ENCODE data around the gene SRP9.
"Not testable (repeated sequence)": the region's sequence is repeated elsewhere in the genome, so short reads cannot be mapped to it uniquely, and the experiment has no call there.

SRP9 gene

GRCh38 chr1:225814381-225814780 lies 36.8 kb downstream of the SRP9 start:
- DNase-seq (ENCODE audit: low read depth in 3 of 3), result no peak

- DNase-seq (ENCODE audit: low read depth in 3 of 3), result not testable (repeated sequence)
Observed at GRCh38 chr1:225815090-225815489, 37.5 kb downstream of the SRP9 start.

- no peak for DNase-seq (ENCODE audit: low read depth in 3 of 3)
Observed at GRCh38 chr1:225815526-225816178, 38.0 kb downstream of the SRP9 start.

- no peak for DNase-seq (ENCODE audit: low read depth in 3 of 3)
Observed at GRCh38 chr1:225816643-225817538, 39.3 kb downstream of the SRP9 start.

- no peak for DNase-seq (ENCODE audit: low read depth in 3 of 3)
Observed at GRCh38 chr1:225817611-225818061, 40.0 kb downstream of the SRP9 start.

GRCh38 chr1:225818229-225818628 lies 40.6 kb downstream of the SRP9 start:
- no peak for DNase-seq (ENCODE audit: low read depth in 3 of 3)

- no peak for DNase-seq (ENCODE audit: low read depth in 3 of 3)
Observed at GRCh38 chr1:225819346-225820192, 41.9 kb downstream of the SRP9 start.

- no peak for DNase-seq (ENCODE audit: low read depth in 3 of 3)
Observed at GRCh38 chr1:225820522-225821120, 43.0 kb downstream of the SRP9 start.

GRCh38 chr1:225822655-225823403 lies 45.2 kb downstream of the SRP9 start:
- no peak for DNase-seq (ENCODE audit: low read depth in 3 of 3)

GRCh38 chr1:225823811-225824261 lies 46.2 kb downstream of the SRP9 start:
- no peak for DNase-seq (ENCODE audit: low read depth in 3 of 3)

GRCh38 chr1:225824533-225824941 lies 46.9 kb downstream of the SRP9 start:
- DNase-seq (ENCODE audit: low read depth in 3 of 3), result no peak

GRCh38 chr1:225825078-225825477 lies 47.5 kb downstream of the SRP9 start:
- no peak for DNase-seq (ENCODE audit: low read depth in 3 of 3)

- DNase-seq (ENCODE audit: low read depth in 3 of 3), result no peak
Observed at GRCh38 chr1:225825607-225826007, 48.0 kb downstream of the SRP9 start.

- no peak for DNase-seq (ENCODE audit: low read depth in 3 of 3)
Observed at GRCh38 chr1:225827076-225827475, 49.5 kb downstream of the SRP9 start.

- DNase-seq (ENCODE audit: low read depth in 3 of 3), result no peak
Observed at GRCh38 chr1:225828706-225829345, 51.2 kb downstream of the SRP9 start.

- DNase-seq (ENCODE audit: low read depth in 3 of 3), result no peak
Observed at GRCh38 chr1:225830841-225831240, 53.2 kb downstream of the SRP9 start.

- DNase-seq (ENCODE audit: low read depth in 3 of 3), result no peak
Observed at GRCh38 chr1:225834417-225835329, 57.0 kb downstream of the SRP9 start.

GRCh38 chr1:225835856-225836255 lies 58.2 kb downstream of the SRP9 start:
- DNase-seq (ENCODE audit: low read depth in 3 of 3), result no peak

- DNase-seq (ENCODE audit: low read depth in 3 of 3), result not testable (repeated sequence)
Observed at GRCh38 chr1:225836296-225836695, 58.7 kb downstream of the SRP9 start.

Data from stimulated activated CD4-positive, alpha-beta T cell treated with anti-CD3 and anti-CD28 coated beads, TNF-alpha, amount 100 ng/mL, for 24 hours (primary cell).